Measurements from ENCODE around the gene SORT1.

The SORT1 gene

GRCh38 chr1:109263597-109264378 lies 133.9 kb downstream of the SORT1 start:
- H3K27ac Mint-ChIP-seq: no peak overlapping the region
- H3K4me1 Mint-ChIP-seq: peaks cover 17% of the 10 kb centered on the region
- H3K4me3 Mint-ChIP-seq: no peak overlapping the region
- no peaks in the 10 kb centered on the region for H3K36me3 Mint-ChIP-seq
- peak; percentile 76 for ATAC-seq
- peaks cover 23% of the 10 kb centered on the region for H3K27me3 Mint-ChIP-seq
- no peaks in the 10 kb centered on the region for H3K9me3 Mint-ChIP-seq

- no peak for ATAC-seq
- Mint-ChIP-seq H3K4me1 (peaks cover 17% of the 10 kb centered on the region), H3K27ac (no peak overlapping the region), H3K36me3 (no peaks in the 10 kb centered on the region), H3K9me3 (no peaks in the 10 kb centered on the region), H3K4me3 (no peak overlapping the region), H3K27me3 (peaks cover 23% of the 10 kb centered on the region)
Measured at GRCh38 chr1:109263234-109263596, 134.5 kb downstream of the SORT1 start.

GRCh38 chr1:109262231-109263055 lies 135.3 kb downstream of the SORT1 start:
- Mint-ChIP-seq H3K4me3 (no peak overlapping the region), H3K27me3 (peaks cover 23% of the 10 kb centered on the region), H3K4me1 (peaks cover 14% of the 10 kb centered on the region), H3K27ac (no peak overlapping the region), H3K36me3 (no peaks in the 10 kb centered on the region), H3K9me3 (no peaks in the 10 kb centered on the region)
- no peak for ATAC-seq

- no peak overlapping the region for H3K4me3 Mint-ChIP-seq
- ATAC-seq: no peak
- no peaks in the 10 kb centered on the region for H3K9me3 Mint-ChIP-seq
- H3K27ac Mint-ChIP-seq: no peak overlapping the region
- H3K27me3 Mint-ChIP-seq: peaks cover 23% of the 10 kb centered on the region
- H3K4me1 Mint-ChIP-seq: peaks cover 11% of the 10 kb centered on the region
- no peaks in the 10 kb centered on the region for H3K36me3 Mint-ChIP-seq
Measured at GRCh38 chr1:109261578-109261977, 136.1 kb downstream of the SORT1 start.

GRCh38 chr1:109261006-109261405 lies 136.7 kb downstream of the SORT1 start:
- peaks cover 11% of the 10 kb centered on the region for H3K4me1 Mint-ChIP-seq
- H3K9me3 Mint-ChIP-seq: no peaks in the 10 kb centered on the region
- H3K4me3 Mint-ChIP-seq: no peak overlapping the region
- H3K36me3 Mint-ChIP-seq: no peaks in the 10 kb centered on the region
- peaks cover 23% of the 10 kb centered on the region for H3K27me3 Mint-ChIP-seq
- ATAC-seq: no peak
- H3K27ac Mint-ChIP-seq: no peak overlapping the region

GRCh38 chr1:109259674-109260557 lies 137.8 kb downstream of the SORT1 start:
- Mint-ChIP-seq H3K36me3 (no peaks in the 10 kb centered on the region), H3K4me1 (peaks cover 17% of the 10 kb centered on the region), H3K27me3 (peaks cover 33% of the 10 kb centered on the region), H3K4me3 (no peak overlapping the region), H3K27ac (no peak overlapping the region), H3K9me3 (no peaks in the 10 kb centered on the region)
- ATAC-seq: no peak

Measured in stimulated activated memory B cell treated with anti-CD40 and anti-IgM and Interleukin-4, amounts not matched to agents 10 μg/mL and 1 μg/mL and 100 μg/mL, for 72 hours (primary cell).